CD8-positive, alpha-beta memory T cell (primary cell): ENCODE measurements around the gene CDKN1A. TPM values are rescaled to one million over a fixed set of nuclear protein-coding genes. Genes with fewer than 3 reads are reported as not detected.
A peak's percentile ranks its signal among the peaks of the same experiment; 100 is the strongest.

ENCODE experiments used
- CTCF ChIA-PET: fragments of 350-600 bp; sonication (Branson Sonifier 250); formaldehyde crosslinking; loops from one replicate; lab custom pipeline; 2021; ENCODE audit warnings: antibody characterized with exemption; lab: Charles Lee
- POLR2A ChIA-PET: fragments of 350-600 bp; sonication (Branson Sonifier 250); formaldehyde crosslinking; loops from one replicate; lab custom pipeline; 2021; ENCODE audit warnings: antibody characterized with exemption; lab: Charles Lee
- DNase-seq, 5 donors: peaks; one replicate each; pipeline versions ENCODE4 v3.0.0 to v3.0.0-alpha.2; 2020 to 2022; ENCODE audit warnings: mixed read lengths in 1 of 5
- H3K27ac ChIP-seq: one replicate; pipeline ENCODE4 v1.7.0; 2013; ENCODE audit warnings: low read depth, mild to moderate bottlenecking, low read length, moderate library complexity
- H3K27me3 ChIP-seq: 2 replicates; pipeline ENCODE4 v1.7.0; 2013; ENCODE audit warnings: low read length, mild to moderate bottlenecking; ENCODE audit not compliant: insufficient read depth, poor library complexity, severe bottlenecking
- H3K36me3 ChIP-seq: 2 replicates; pipeline ENCODE4 v1.7.0; 2013; ENCODE audit warnings: mild to moderate bottlenecking, low read length, moderate library complexity; ENCODE audit not compliant: insufficient read depth
- H3K4me1 ChIP-seq: 2 replicates; pipeline ENCODE4 v1.7.0; 2013; ENCODE audit warnings: mild to moderate bottlenecking, low read length, moderate library complexity; ENCODE audit not compliant: insufficient read depth
- H3K4me3 ChIP-seq: 2 replicates; pipeline ENCODE4 v1.7.0; 2013; ENCODE audit warnings: mild to moderate bottlenecking, low read length
- H3K9me3 ChIP-seq: 2 replicates; pipeline ENCODE4 v1.7.0; 2013; ENCODE audit warnings: mild to moderate bottlenecking, low read length
- H3K27ac Mint-ChIP-seq, 8 donors: one replicate each; pipeline ENCODE4 v1.8.0; 2020 to 2021; ENCODE audit warnings: mixed read lengths in 8 of 8, mild to moderate bottlenecking in 6 of 8, inconsistent platforms in 3 of 8, moderate library complexity in 3 of 8
- H3K27me3 Mint-ChIP-seq, 2 donors: one replicate each; pipeline ENCODE4 v1.8.0; 2020 to 2021; ENCODE audit warnings: mixed read lengths in 2 of 2, mild to moderate bottlenecking in 1 of 2, moderate library complexity in 1 of 2
- H3K36me3 Mint-ChIP-seq, 3 donors: one replicate each; pipeline ENCODE4 v1.8.0; 2020 to 2021; ENCODE audit warnings: mixed read lengths in 3 of 3, inconsistent platforms in 1 of 3, mild to moderate bottlenecking in 1 of 3
- H3K4me1 Mint-ChIP-seq, 3 donors: one replicate each; pipeline ENCODE4 v1.8.0; 2020 to 2021; ENCODE audit warnings: mixed read lengths in 3 of 3, inconsistent platforms in 1 of 3, mild to moderate bottlenecking in 1 of 3
- H3K4me3 Mint-ChIP-seq, 7 donors: one replicate each; pipeline ENCODE4 v1.8.0; 2020 to 2021; ENCODE audit warnings: mixed read lengths in 7 of 7, mild to moderate bottlenecking in 6 of 7, moderate library complexity in 4 of 7, inconsistent platforms in 2 of 7
- H3K9me3 Mint-ChIP-seq, 5 donors: one replicate each; pipeline ENCODE4 v1.8.0; 2020 to 2022; ENCODE audit warnings: mixed read lengths in 5 of 5, mild to moderate bottlenecking in 3 of 5, moderate library complexity in 2 of 5, inconsistent platforms in 1 of 5
- polyA plus RNA-seq: library from polyadenylated mRNA; unstranded; fragments of 300-500 nt; fragmentation: Illumina TruSeq; gene quantifications from one replicate; pipeline ENCODE4 v1.2.3, GENCODE V29; 2021
- total RNA-seq, 2 experiments: library from RNA; stranded (reverse); gene quantifications; one replicate each; pipeline ENCODE4 v1.2.3, GENCODE V29; 2021

Gene CDKN1A
- total and polyA plus RNA-seq, 3 experiments from 2014 or later, result 1.6 to 66.4 (median 64.7) TPM

DNA sequence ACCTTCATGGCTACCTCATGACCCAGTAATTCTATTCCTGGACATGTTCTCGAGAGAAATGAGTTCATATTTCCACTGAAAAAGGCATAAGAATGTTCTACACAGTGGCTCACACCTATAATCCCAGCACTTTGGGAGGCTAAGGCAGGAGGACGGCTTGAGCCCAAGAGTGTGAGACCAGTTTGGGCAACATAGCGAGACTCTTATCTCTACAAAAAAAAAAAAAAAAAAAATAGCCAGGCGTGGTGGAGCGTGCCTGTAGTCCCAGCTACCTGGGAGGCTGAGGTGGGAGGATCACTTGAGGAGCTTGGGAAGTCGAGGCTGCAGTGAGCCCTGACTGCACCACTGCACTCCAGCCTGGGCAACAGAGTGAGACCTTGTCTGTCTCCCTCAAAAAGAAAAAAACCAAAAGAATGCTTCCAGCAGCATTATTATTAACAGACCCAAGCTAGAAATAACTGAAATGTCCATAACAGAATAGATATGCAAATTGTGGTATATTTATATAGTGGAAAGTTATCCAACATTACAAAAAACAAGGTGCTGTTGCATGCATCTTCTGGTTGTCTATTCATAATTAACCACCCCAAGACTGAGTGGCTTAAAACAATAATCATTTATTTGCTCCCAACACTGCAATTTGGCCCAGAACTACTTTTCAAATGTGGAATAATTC, 9.7 kb downstream of the CDKN1A start:
- H3K4me3 ChIP-seq, result no peak overlapping the region
- H3K9me3 Mint-ChIP-seq, result no peaks in the 10 kb centered on the region
- no peaks in the 10 kb centered on the region for H3K9me3 ChIP-seq
- no peak for DNase-seq
- peaks cover 0 to 20% (median 0%) of the 10 kb centered on the region in 3 donors for H3K36me3 Mint-ChIP-seq
- peak overlapping the region in 1 of 8 donors; percentile 47 for H3K27ac Mint-ChIP-seq
- ChIA-PET CTCF (interaction anchor here (1.0 kb wide), 1 partner anchor 65 kb away, joined by 4 read pairs; no protein-coding TSS in a partner anchor), POLR2A (no interaction called here)
- peaks cover 14 to 21% (median 17%) of the 10 kb centered on the region in 3 donors for H3K4me1 Mint-ChIP-seq
- peaks cover 0 to 9% of the 10 kb centered on the region in 2 donors for H3K27me3 Mint-ChIP-seq
- no peaks in the 10 kb centered on the region for H3K36me3 ChIP-seq
- peaks cover 11% of the 10 kb centered on the region for H3K4me1 ChIP-seq
- H3K27ac ChIP-seq, result no peak overlapping the region
- no peak overlapping the region for H3K4me3 Mint-ChIP-seq
- H3K27me3 ChIP-seq, result no peaks in the 10 kb centered on the region

DNA sequence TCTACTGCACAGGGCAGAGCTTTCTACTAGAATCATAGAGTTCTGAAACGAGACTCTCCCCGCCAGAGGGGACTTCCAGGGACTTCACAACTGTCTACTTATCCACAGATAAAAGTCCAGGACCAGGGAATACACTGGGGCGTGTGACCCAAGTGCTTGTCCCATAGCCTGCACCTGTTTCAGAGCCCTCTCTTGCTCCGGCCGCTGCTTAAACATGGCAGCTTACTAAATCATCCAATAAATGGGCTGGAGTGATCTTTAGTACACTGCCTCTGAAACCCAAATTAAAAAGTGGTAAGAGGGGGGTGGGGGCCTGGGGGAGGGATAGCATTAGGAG, 10.2 kb downstream of the CDKN1A start:
- no peaks in the 10 kb centered on the region for H3K9me3 Mint-ChIP-seq
- Histone ChIP-seq H3K4me3 (no peak overlapping the region), H3K27me3 (no peaks in the 10 kb centered on the region), H3K36me3 (no peaks in the 10 kb centered on the region), H3K4me1 (peaks cover 8% of the 10 kb centered on the region), H3K27ac (no peak overlapping the region), H3K9me3 (no peaks in the 10 kb centered on the region)
- ChIA-PET CTCF (interaction anchor here (1.0 kb wide), 1 partner anchor 65 kb away, joined by 4 read pairs; no protein-coding TSS in a partner anchor), POLR2A (no interaction called here)
- DNase-seq, result no peak
- peaks cover 0 to 9% of the 10 kb centered on the region in 2 donors for H3K27me3 Mint-ChIP-seq
- H3K36me3 Mint-ChIP-seq, result peaks cover 0 to 19% (median 0%) of the 10 kb centered on the region in 3 donors
- H3K4me1 Mint-ChIP-seq, result peaks cover 18 to 25% (median 21%) of the 10 kb centered on the region in 3 donors
- H3K4me3 Mint-ChIP-seq, result no peak overlapping the region
- H3K27ac Mint-ChIP-seq, result peak overlapping the region in 1 of 8 donors; percentile 47

- no peak overlapping the region for H3K27ac ChIP-seq
- no peaks in the 10 kb centered on the region for H3K27me3 ChIP-seq
- Mint-ChIP-seq H3K36me3 (peaks cover 0 to 4% (median 0%) of the 10 kb centered on the region in 3 donors), H3K27ac (peak overlapping the region in 3 of 8 donors; percentile 4 to 80 (median 54)), H3K4me3 (no peak overlapping the region), H3K4me1 (peaks cover 18 to 26% (median 21%) of the 10 kb centered on the region in 3 donors), H3K27me3 (peaks cover 0 to 9% of the 10 kb centered on the region in 2 donors), H3K9me3 (no peaks in the 10 kb centered on the region)
- ChIA-PET CTCF (interaction anchor here (3.7 kb wide), 1 partner anchor 10 kb away, joined by 9 read pairs; no protein-coding TSS in a partner anchor), POLR2A (no interaction called here)
- no peaks in the 10 kb centered on the region for H3K9me3 ChIP-seq
- no peak overlapping the region for H3K4me3 ChIP-seq
- no peaks in the 10 kb centered on the region for H3K36me3 ChIP-seq
- peaks cover 8% of the 10 kb centered on the region for H3K4me1 ChIP-seq
- DNase-seq, result no peak
These were observed 12.5 kb downstream of the CDKN1A start for GRCh38 chr6:36691011-36691410.

DNA sequence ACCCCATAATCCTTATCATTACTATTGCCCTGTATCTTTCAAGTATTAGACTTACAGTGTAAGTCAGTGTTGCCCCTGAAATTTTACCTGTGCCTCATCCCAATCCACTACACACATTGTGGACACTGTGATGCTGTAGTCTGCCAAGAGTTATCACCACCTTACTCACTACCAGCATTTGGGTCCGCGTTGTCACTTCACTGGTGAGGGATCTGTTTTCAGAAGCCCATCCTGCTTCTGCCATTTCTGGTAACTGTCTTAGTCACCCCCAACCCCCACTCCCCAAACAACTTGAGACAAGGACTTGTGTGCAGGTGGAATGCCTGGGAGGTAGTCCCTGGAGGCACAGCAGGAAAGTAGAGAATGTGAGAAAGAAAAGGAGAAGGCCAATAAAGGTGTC, 13.1 kb downstream of the CDKN1A start:
- POLR2A ChIA-PET, result no interaction called here
- H3K27ac Mint-ChIP-seq, result peak overlapping the region in 5 of 8 donors; percentile 4 to 78 (median 54)
- no peak overlapping the region for H3K4me3 ChIP-seq

DNA sequence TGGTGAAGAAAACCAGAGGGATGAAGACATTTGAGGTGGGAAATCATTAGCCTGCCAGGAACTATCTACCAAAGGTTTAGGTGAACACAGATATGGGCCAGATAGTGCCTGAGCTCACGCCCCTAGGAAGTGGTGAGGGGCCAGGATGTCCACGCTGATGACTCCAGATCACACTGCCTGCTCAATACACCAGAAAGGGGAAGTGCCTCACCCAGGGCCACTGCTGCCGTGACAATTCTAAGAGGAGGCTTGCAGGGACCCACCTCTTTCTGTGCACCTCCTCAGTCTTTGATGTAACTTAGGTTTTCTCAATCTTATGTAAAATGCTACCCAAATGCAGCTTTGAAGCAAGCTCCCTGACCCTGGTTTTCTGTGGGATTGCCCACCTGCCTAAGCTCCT, 13.7 kb downstream of the CDKN1A start:
- Histone ChIP-seq H3K36me3 (no peaks in the 10 kb centered on the region), H3K27me3 (no peaks in the 10 kb centered on the region), H3K4me3 (no peak overlapping the region), H3K27ac (no peak overlapping the region), H3K4me1 (peaks cover 8% of the 10 kb centered on the region), H3K9me3 (no peaks in the 10 kb centered on the region)
- ChIA-PET CTCF (interaction anchor here (2.2 to 3.7 kb wide), 2 partner anchors 12 to 67 kb away, joined by 9 read pairs; no protein-coding TSS in a partner anchor), POLR2A (no interaction called here)
- peaks cover 18 to 26% (median 21%) of the 10 kb centered on the region in 3 donors for H3K4me1 Mint-ChIP-seq
- H3K27me3 Mint-ChIP-seq, result peaks cover 0 to 5% of the 10 kb centered on the region in 2 donors
- H3K4me3 Mint-ChIP-seq, result no peak overlapping the region
- H3K36me3 Mint-ChIP-seq, result no peaks in the 10 kb centered on the region
- peak in 1 of 5 donors; percentile 8 for DNase-seq
- H3K9me3 Mint-ChIP-seq, result no peaks in the 10 kb centered on the region
- peak overlapping the region in 5 of 8 donors; percentile 29 to 76 (median 48) for H3K27ac Mint-ChIP-seq

More for the DNA sequence above, 13.1 kb downstream of the CDKN1A start:
- peaks cover 0 to 3% (median 0%) of the 10 kb centered on the region in 3 donors for H3K36me3 Mint-ChIP-seq
- H3K4me1 ChIP-seq, result peaks cover 8% of the 10 kb centered on the region
- no peaks in the 10 kb centered on the region for H3K9me3 Mint-ChIP-seq
- CTCF ChIA-PET, result interaction anchor here (2.2 to 3.7 kb wide), 2 partner anchors 11 to 67 kb away, joined by 9 read pairs; no protein-coding TSS in a partner anchor
- no peak overlapping the region for H3K27ac ChIP-seq
- H3K9me3 ChIP-seq, result no peaks in the 10 kb centered on the region
- no peaks in the 10 kb centered on the region for H3K36me3 ChIP-seq
- peaks cover 18 to 26% (median 21%) of the 10 kb centered on the region in 3 donors for H3K4me1 Mint-ChIP-seq
- H3K27me3 ChIP-seq, result no peaks in the 10 kb centered on the region
- peaks cover 0 to 8% of the 10 kb centered on the region in 2 donors for H3K27me3 Mint-ChIP-seq
- DNase-seq, result no peak
- no peak overlapping the region for H3K4me3 Mint-ChIP-seq

GRCh38 chr6:36692861-36693702, 14.6 kb downstream of the CDKN1A start:
- peaks cover 8% of the 10 kb centered on the region for H3K4me1 ChIP-seq
- no peaks in the 10 kb centered on the region for H3K27me3 ChIP-seq
- ChIA-PET CTCF (interaction anchor here (2.2 to 3.7 kb wide), 2 partner anchors 12 to 66 kb away, joined by 9 read pairs; no protein-coding TSS in a partner anchor), POLR2A (no interaction called here)
- no peaks in the 10 kb centered on the region for H3K36me3 ChIP-seq
- no peaks in the 10 kb centered on the region for H3K9me3 ChIP-seq
- no peak overlapping the region for H3K4me3 ChIP-seq
- DNase-seq, result no peak
- Mint-ChIP-seq H3K27ac (peak overlapping the region in 3 of 8 donors; percentile 46 to 80 (median 77)), H3K36me3 (no peaks in the 10 kb centered on the region), H3K9me3 (no peaks in the 10 kb centered on the region), H3K4me3 (no peak overlapping the region), H3K4me1 (peaks cover 18 to 26% (median 21%) of the 10 kb centered on the region in 3 donors), H3K27me3 (peaks cover 0 to 5% of the 10 kb centered on the region in 2 donors)
- no peak overlapping the region for H3K27ac ChIP-seq

GRCh38 chr6:36694616-36695015, 16.1 kb downstream of the CDKN1A start:
- H3K27ac ChIP-seq, result no peak overlapping the region
- Mint-ChIP-seq H3K9me3 (no peaks in the 10 kb centered on the region), H3K36me3 (no peaks in the 10 kb centered on the region), H3K4me3 (no peak overlapping the region), H3K4me1 (peaks cover 18 to 26% (median 21%) of the 10 kb centered on the region in 3 donors), H3K27me3 (peaks cover 0 to 6% of the 10 kb centered on the region in 2 donors), H3K27ac (peak overlapping the region in 1 of 8 donors; percentile 36)
- H3K4me1 ChIP-seq, result peaks cover 8% of the 10 kb centered on the region
- DNase-seq, result no peak
- ChIA-PET POLR2A (no interaction called here), CTCF (no interaction called here)
- no peaks in the 10 kb centered on the region for H3K36me3 ChIP-seq
- no peaks in the 10 kb centered on the region for H3K27me3 ChIP-seq
- H3K4me3 ChIP-seq, result no peak overlapping the region
- H3K9me3 ChIP-seq, result no peaks in the 10 kb centered on the region
